HEK293 (cell line): ENCODE measurements around the gene BRD1.

Source experiments
- CTCF ChIA-PET: fragments of 350-600 bp; formaldehyde crosslinking; extraction: SDS; loops from one replicate; lab custom pipeline; 2021; ENCODE audit warnings: antibody characterized with exemption; lab: Yijun Ruan, JAX
- POLR2A ChIA-PET: fragments of 300-600 bp; formaldehyde crosslinking; extraction: SDS; loops from one replicate; lab custom pipeline; 2020; ENCODE audit warnings: antibody characterized with exemption, inconsistent platforms; lab: Yijun Ruan, JAX
- H3K27ac ChIP-seq: fragments of 200-500 bp; sonication (Bioruptor generic); 2 replicates; pipeline ENCODE4 v1.5.1; 2014; ENCODE audit warnings: low read depth, low read length, control low read depth, inconsistent platforms; ENCODE audit errors: extremely low read depth
- H3K36me3 ChIP-seq, 2 experiments: fragments of 200-500 bp in 1 of 2; sonication (Bioruptor generic) in 1 of 2; 1 replicate in 1 of 2; 2 replicates in 1 of 2; pipeline ENCODE4 v1.5.1; 2014 to 2017; ENCODE audit warnings: inconsistent platforms in 2 of 2, low read length in 2 of 2; ENCODE audit not compliant: control insufficient read depth in 2 of 2, insufficient read depth in 1 of 2
- H3K4me1 ChIP-seq: fragments of 200-500 bp; sonication (Bioruptor generic); 2 replicates; pipeline ENCODE4 v1.5.1; 2014; ENCODE audit warnings: mild to moderate bottlenecking, low read length, inconsistent platforms; ENCODE audit not compliant: control insufficient read depth, insufficient read depth
- H3K4me3 ChIP-seq: 2 replicates; pipeline ENCODE4 v1.5.1; 2011; ENCODE audit warnings: low read depth, mild to moderate bottlenecking, control low read depth, low read length, moderate library complexity
- H3K9me3 ChIP-seq: fragments of 200-500 bp; sonication (Bioruptor generic); 2 replicates; pipeline ENCODE4 v1.5.1; 2014; ENCODE audit warnings: low read depth, low read length, inconsistent platforms; ENCODE audit not compliant: control insufficient read depth, insufficient read depth
- AEBP2 ChIP-seq: fragments of 450-650 bp; formaldehyde crosslinking; IDR thresholded peaks from 2 replicates; pipeline ENCODE4 v1.5.1; 2016; ENCODE audit warnings: missing biosample characterization, missing genetic modification characterization, borderline replicate concordance
- EGR2 ChIP-seq: fragments of 450-650 bp; formaldehyde crosslinking; IDR thresholded peaks from 2 replicates; pipeline ENCODE4 v1.5.1; 2016; ENCODE audit warnings: low read depth, missing biosample characterization, missing genetic modification characterization
- ZBTB48 ChIP-seq: fragments of 450-650 bp; formaldehyde crosslinking; IDR thresholded peaks from 2 replicates; pipeline ENCODE4 v1.5.1; 2016; ENCODE audit warnings: missing biosample characterization, missing genetic modification characterization
- ZFP37 ChIP-seq: fragments of 450-650 bp; formaldehyde crosslinking; IDR thresholded peaks from 2 replicates; pipeline ENCODE4 v1.5.1; 2016; ENCODE audit warnings: missing biosample characterization, missing genetic modification characterization
- ZNF132 ChIP-seq: fragments of 450-650 bp; formaldehyde crosslinking; IDR thresholded peaks from 2 replicates; pipeline ENCODE4 v1.5.1; 2017; ENCODE audit warnings: missing biosample characterization, missing genetic modification characterization, borderline replicate concordance
- ZNF174 ChIP-seq: fragments of 450-650 bp; formaldehyde crosslinking; IDR thresholded peaks from 2 replicates; pipeline ENCODE4 v1.5.0; 2017; ENCODE audit warnings: missing biosample characterization, mild to moderate bottlenecking, missing genetic modification characterization
- ZNF239 ChIP-seq: fragments of 450-650 bp; formaldehyde crosslinking; IDR thresholded peaks from 2 replicates; pipeline ENCODE4 v1.5.1; 2016; ENCODE audit warnings: missing biosample characterization, missing genetic modification characterization
- ZNF280D ChIP-seq: fragments of 450-650 bp; formaldehyde crosslinking; IDR thresholded peaks from 2 replicates; pipeline ENCODE4 v1.5.1; 2016; ENCODE audit warnings: missing biosample characterization, missing genetic modification characterization
- ZNF341 ChIP-seq: fragments of 450-650 bp; formaldehyde crosslinking; IDR thresholded peaks from 2 replicates; pipeline ENCODE4; 2016; ENCODE audit warnings: low read depth, missing biosample characterization, missing genetic modification characterization
- ZNF354C ChIP-seq: fragments of 450-650 bp; formaldehyde crosslinking; IDR thresholded peaks from 2 replicates; pipeline ENCODE4 v1.5.1; 2016; ENCODE audit warnings: missing biosample characterization, missing genetic modification characterization, low read depth, borderline replicate concordance
- ZNF391 ChIP-seq: fragments of 450-650 bp; formaldehyde crosslinking; IDR thresholded peaks from 2 replicates; pipeline ENCODE4 v1.5.1; 2016; ENCODE audit warnings: low read depth, missing biosample characterization, missing genetic modification characterization, borderline replicate concordance
- ZNF394 ChIP-seq: fragments of 450-650 bp; formaldehyde crosslinking; IDR thresholded peaks from 2 replicates; pipeline ENCODE4 v1.5.1; 2016; ENCODE audit warnings: missing biosample characterization, missing genetic modification characterization, mild to moderate bottlenecking, moderate library complexity, borderline replicate concordance
- ZNF426 ChIP-seq: fragments of 450-650 bp; formaldehyde crosslinking; IDR thresholded peaks from 2 replicates; pipeline ENCODE4 v1.5.1; 2017; ENCODE audit warnings: missing biosample characterization, missing genetic modification characterization, mild to moderate bottlenecking, inconsistent platforms, moderate library complexity
- ZNF433 ChIP-seq: fragments of 450-650 bp; formaldehyde crosslinking; IDR thresholded peaks from 2 replicates; pipeline ENCODE4 v1.5.1; 2016; ENCODE audit warnings: missing biosample characterization, missing genetic modification characterization, low read depth
- ZNF449 ChIP-seq: fragments of 450-650 bp; formaldehyde crosslinking; IDR thresholded peaks from 2 replicates; pipeline ENCODE4 v1.5.1; 2017; ENCODE audit warnings: missing biosample characterization, mild to moderate bottlenecking, missing genetic modification characterization, moderate library complexity
- ZNF488 ChIP-seq: fragments of 450-650 bp; formaldehyde crosslinking; IDR thresholded peaks from 2 replicates; pipeline ENCODE4 v1.5.1; 2016; ENCODE audit warnings: missing biosample characterization, missing genetic modification characterization
- ZNF580 ChIP-seq: fragments of 450-650 bp; formaldehyde crosslinking; IDR thresholded peaks from 2 replicates; pipeline ENCODE4 v1.5.1; 2016; ENCODE audit warnings: missing biosample characterization, missing genetic modification characterization
- TF ChIP-seq, protein P1 (sequence below): fragments of 450-650 bp; formaldehyde crosslinking; IDR thresholded peaks from 2 replicates; pipeline ENCODE4 v1.5.1; 2016; ENCODE audit warnings: missing biosample characterization, missing genetic modification characterization

Gene BRD1

GRCh38 chr22:49856766-49857618 lies 29.3 kb upstream of the BRD1 start:
- H3K9me3 ChIP-seq = no peaks in the 10 kb centered on the region
- no peak for TF ChIP-seq ZNF174
- no peak for TF ChIP-seq ZNF449 (tag by site-specific recombination)
- TF ChIP-seq ZNF391 (tag by site-specific recombination) = no peak
- no peak for TF ChIP-seq ZNF341
- no peak for TF ChIP-seq EGR2 (tag by site-specific recombination)
- TF ChIP-seq ZNF132 = no peak
- no peak for TF ChIP-seq ZNF488 (tag by site-specific recombination)
- no peak for TF ChIP-seq ZBTB48
- TF ChIP-seq, protein P1, sequence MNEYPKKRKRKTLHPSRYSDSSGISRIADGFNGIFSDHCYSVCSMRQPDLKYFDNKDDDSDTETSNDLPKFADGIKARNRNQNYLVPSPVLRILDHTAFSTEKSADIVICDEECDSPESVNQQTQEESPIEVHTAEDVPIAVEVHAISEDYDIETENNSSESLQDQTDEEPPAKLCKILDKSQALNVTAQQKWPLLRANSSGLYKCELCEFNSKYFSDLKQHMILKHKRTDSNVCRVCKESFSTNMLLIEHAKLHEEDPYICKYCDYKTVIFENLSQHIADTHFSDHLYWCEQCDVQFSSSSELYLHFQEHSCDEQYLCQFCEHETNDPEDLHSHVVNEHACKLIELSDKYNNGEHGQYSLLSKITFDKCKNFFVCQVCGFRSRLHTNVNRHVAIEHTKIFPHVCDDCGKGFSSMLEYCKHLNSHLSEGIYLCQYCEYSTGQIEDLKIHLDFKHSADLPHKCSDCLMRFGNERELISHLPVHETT (tag by site-specific recombination) = no peak
- no peak for TF ChIP-seq ZNF433 (tag by site-specific recombination)
- no peak for TF ChIP-seq ZNF280D (tag by site-specific recombination)
- no peak for TF ChIP-seq ZNF354C (tag by site-specific recombination)
- TF ChIP-seq ZFP37 (tag by site-specific recombination) = no peak
- TF ChIP-seq ZNF239 (tag by site-specific recombination) = no peak
- TF ChIP-seq ZNF426 (tag by site-specific recombination) = no peak
- TF ChIP-seq ZNF394 = no peak
- TF ChIP-seq ZNF580 = no peak
- no peak for TF ChIP-seq AEBP2 (tag by site-specific recombination)
- peaks cover 0 to 13% of the 10 kb centered on the region in 2 experiments; a peak in 2 of 3 replicates for H3K36me3 ChIP-seq
- ChIA-PET POLR2A (interaction anchor here (0.8 to 1.3 kb wide), 3 partner anchors 9 to 55 kb away, joined by 3 to 8 read pairs (median 3); no protein-coding TSS in a partner anchor), CTCF (interaction anchor here (0.6 kb wide), 2 partner anchors 139 to 167 kb away, joined by 3 read pairs; no protein-coding TSS in a partner anchor)
- H3K4me3 ChIP-seq = no peak overlapping the region
- no peak overlapping the region for H3K27ac ChIP-seq
- H3K4me1 ChIP-seq = peaks cover 8% of the 10 kb centered on the region
